WTC11 (cell line): ENCODE results near the gene ODAPH. TPM values are rescaled to one million over a fixed set of nuclear protein-coding genes. Genes with fewer than 3 reads are reported as not detected.
"Not testable (repeated sequence)": the region's sequence is repeated elsewhere in the genome, so short reads cannot be mapped to it uniquely, and the experiment has no call there.

Experiments used
- ATAC-seq: fragments of 200-7000 bp; cut with Tn5 transposase; 2 replicates; pipeline ENCODE4 v1.10.0; 2021; ENCODE audit warnings: mild to moderate bottlenecking, moderate library complexity
- CTCF ChIA-PET: fragments of 300-600 bp; sonication (Branson Sonifier 250); formaldehyde crosslinking; loops from one replicate; lab custom pipeline; 2021; ENCODE audit warnings: antibody characterized with exemption; lab: Charles Lee
- POLR2A ChIA-PET: fragments of 350-600 bp; sonication (Branson Sonifier 250); formaldehyde crosslinking; loops from one replicate; lab custom pipeline; 2021; ENCODE audit warnings: antibody characterized with exemption; lab: Charles Lee
- DNase-seq: peaks from one replicate; pipeline ENCODE4 v3.0.0; 2021; ENCODE audit warnings: low spot score
- H3K27ac Mint-ChIP-seq: 2 replicates; pipeline ENCODE4 v1.8.0; 2021; ENCODE audit warnings: mixed read lengths
- H3K27me3 Mint-ChIP-seq: 2 replicates; pipeline ENCODE4 v1.8.0; 2021; ENCODE audit warnings: low read depth, mild to moderate bottlenecking, moderate library complexity, mixed read lengths
- H3K36me3 Mint-ChIP-seq: 2 replicates; pipeline ENCODE4 v1.8.0; 2021; ENCODE audit warnings: mixed read lengths
- H3K4me1 Mint-ChIP-seq: 2 replicates; pipeline ENCODE4 v1.8.0; 2022; ENCODE audit warnings: mixed read lengths
- H3K4me3 Mint-ChIP-seq: 2 replicates; pipeline ENCODE4 v1.8.0; 2021; ENCODE audit warnings: mild to moderate bottlenecking, moderate library complexity, mixed read lengths
- H3K9me3 Mint-ChIP-seq: 2 replicates; pipeline ENCODE4 v1.8.0; 2021; ENCODE audit warnings: mixed read lengths
- AFF4 ChIP-seq: sonication (generic); formaldehyde crosslinking; IDR thresholded peaks from 2 replicates; pipeline ENCODE4 v1.8.1; 2023; ENCODE audit warnings: mild to moderate bottlenecking, missing genetic modification reagents, borderline replicate concordance
- ETV6 ChIP-seq: sonication (generic); formaldehyde crosslinking; IDR thresholded peaks from 2 replicates; pipeline ENCODE4 v1.8.1; 2022; ENCODE audit warnings: mild to moderate bottlenecking, missing genetic modification reagents
- IRF1 ChIP-seq: sonication (generic); formaldehyde crosslinking; IDR thresholded peaks from 2 replicates; pipeline ENCODE4 v1.8.0; 2023; ENCODE audit warnings: missing genetic modification reagents
- KAT7 ChIP-seq: sonication (generic); formaldehyde crosslinking; IDR thresholded peaks from 2 replicates; pipeline ENCODE4 v1.8.1; 2023; ENCODE audit warnings: missing genetic modification reagents, mild to moderate bottlenecking, borderline replicate concordance
- MAX ChIP-seq: sonication (generic); formaldehyde crosslinking; IDR thresholded peaks from 2 replicates; pipeline ENCODE4 v1.8.0; 2022; ENCODE audit warnings: mild to moderate bottlenecking, missing genetic modification reagents
- RELA ChIP-seq: sonication (generic); formaldehyde crosslinking; IDR thresholded peaks from 2 replicates; pipeline ENCODE4 v1.8.1; 2022; ENCODE audit warnings: missing genetic modification reagents, mild to moderate bottlenecking, borderline replicate concordance
- SOX15 ChIP-seq: fragments of 250-450 bp; sonication (Bioruptor Pico); IDR thresholded peaks from 2 replicates; pipeline ENCODE4 v1.9.0; 2021; ENCODE audit warnings: mild to moderate bottlenecking
- USF1 ChIP-seq: sonication (generic); formaldehyde crosslinking; IDR thresholded peaks from 2 replicates; pipeline ENCODE4 v1.8.0; 2022; ENCODE audit warnings: mild to moderate bottlenecking, missing genetic modification reagents
- total RNA-seq: library from RNA; stranded (reverse); gene quantifications from 3 replicates; pipeline ENCODE4 v1.2.3, GENCODE V29; 2021

The ODAPH gene
- total RNA-seq, 1 experiment from 2014 or later: not detected

GRCh38 chr4:75530556-75531322 lies 25.1 kb upstream of the ODAPH start:
- ATAC-seq (no peak), DNase-seq (no peak)
- Mint-ChIP-seq H3K27ac (no peak overlapping the region), H3K4me1 (no peaks in the 10 kb centered on the region), H3K27me3 (no peaks in the 10 kb centered on the region; the same call in 1 of the 2 replicates), H3K4me3 (no peak overlapping the region), H3K36me3 (peaks cover 65% of the 10 kb centered on the region), H3K9me3 (peaks cover 38% of the 10 kb centered on the region)
- ChIA-PET POLR2A (interaction anchor here (1.2 kb wide), 1 partner anchor 16 kb away, joined by 3 read pairs; the partner anchor contains the start of genes RCHY1 and THAP6), CTCF (no interaction called here)
- TF ChIP-seq IRF1 (CRISPR knock-in tag): no peak
- TF ChIP-seq KAT7 (CRISPR knock-in tag): no peak
- TF ChIP-seq RELA (CRISPR knock-in tag): no peak
- no peak for TF ChIP-seq AFF4 (CRISPR knock-in tag)
- no peak for TF ChIP-seq MAX
- no peak for TF ChIP-seq ETV6 (CRISPR knock-in tag)
- no peak for TF ChIP-seq SOX15 (CRISPR knock-in tag)
- TF ChIP-seq USF1: no peak

GRCh38 chr4:75531536-75532143 lies 24.2 kb upstream of the ODAPH start:
- H3K27ac Mint-ChIP-seq, H3K4me1 Mint-ChIP-seq, CTCF ChIA-PET, DNase-seq, H3K4me3 Mint-ChIP-seq, H3K27me3 Mint-ChIP-seq, ATAC-seq: not testable (repeated sequence)
- H3K36me3 Mint-ChIP-seq: peaks cover 59% of the 10 kb centered on the region
- POLR2A ChIA-PET: interaction anchor here (1.2 kb wide), 1 partner anchor 17 kb away, joined by 3 read pairs; the partner anchor contains the start of genes RCHY1 and THAP6
- peaks cover 38% of the 10 kb centered on the region for H3K9me3 Mint-ChIP-seq

GRCh38 chr4:75533339-75533887 lies 22.5 kb upstream of the ODAPH start:
- ATAC-seq, H3K27me3 Mint-ChIP-seq, CTCF ChIA-PET, H3K4me1 Mint-ChIP-seq, H3K4me3 Mint-ChIP-seq, H3K27ac Mint-ChIP-seq, POLR2A ChIA-PET, DNase-seq: not testable (repeated sequence)
- H3K9me3 Mint-ChIP-seq: peaks cover 38% of the 10 kb centered on the region
- peaks cover 45% of the 10 kb centered on the region for H3K36me3 Mint-ChIP-seq

- H3K27me3 Mint-ChIP-seq, DNase-seq, ATAC-seq, CTCF ChIA-PET, POLR2A ChIA-PET, H3K4me3 Mint-ChIP-seq, H3K27ac Mint-ChIP-seq, H3K4me1 Mint-ChIP-seq: not testable (repeated sequence)
- Mint-ChIP-seq H3K9me3 (peaks cover 38% of the 10 kb centered on the region), H3K36me3 (peaks cover 45% of the 10 kb centered on the region)
Observed at GRCh38 chr4:75533926-75534325, 21.9 kb upstream of the ODAPH start.

- H3K4me1 Mint-ChIP-seq, ATAC-seq, H3K27me3 Mint-ChIP-seq, CTCF ChIA-PET, DNase-seq, POLR2A ChIA-PET, H3K4me3 Mint-ChIP-seq, H3K27ac Mint-ChIP-seq: not testable (repeated sequence)
- peaks cover 21% of the 10 kb centered on the region for H3K36me3 Mint-ChIP-seq
- H3K9me3 Mint-ChIP-seq: peaks cover 19% of the 10 kb centered on the region
Observed at GRCh38 chr4:75537308-75537707, 18.6 kb upstream of the ODAPH start.
